GM23338 (cell line): Measurements from ENCODE around the gene ZGPAT. TPM values are rescaled to one million over a fixed set of nuclear protein-coding genes. Genes with fewer than 3 reads are reported as not detected.

ENCODE experiments used
- ATAC-seq: fragments of 200-7000 bp; cut with Tn5 transposase; 3 replicates; pipeline ENCODE4 v1.9.1; 2020
- DNase-seq: peaks from one replicate; pipeline ENCODE4 v3.0.0-alpha.2; 2015; ENCODE audit warnings: low spot score
- H2AFZ ChIP-seq: fragments of 200-600 bp; sonication (generic); 2 replicates; pipeline ENCODE4 v1.8.0; 2016; ENCODE audit warnings: antibody characterized with exemption, mild to moderate bottlenecking, moderate library complexity
- H3F3A ChIP-seq: fragments of 200-600 bp; sonication (generic); replicated peaks from 2 replicates; pipeline ENCODE4 v1.8.0; 2017; ENCODE audit warnings: antibody characterized with exemption, mixed run types, low read depth
- H3K27ac ChIP-seq: fragments of 200-600 bp; sonication (generic); 2 replicates; pipeline ENCODE4 v1.6.1; 2016; ENCODE audit warnings: low read depth
- H3K27me3 ChIP-seq: fragments of 200-600 bp; sonication (generic); 2 replicates; pipeline ENCODE4 v1.8.0; 2016; ENCODE audit warnings: mild to moderate bottlenecking, mixed run types, moderate library complexity; ENCODE audit not compliant: insufficient read depth
- H3K36me3 ChIP-seq: fragments of 200-600 bp; sonication (generic); 2 replicates; pipeline ENCODE4 v1.8.0; 2016; ENCODE audit warnings: mild to moderate bottlenecking; ENCODE audit not compliant: insufficient read depth
- H3K4me1 ChIP-seq: fragments of 200-600 bp; sonication (generic); 2 replicates; pipeline ENCODE4 v1.8.0; 2016; ENCODE audit warnings: mild to moderate bottlenecking, moderate library complexity; ENCODE audit not compliant: insufficient read depth
- H3K4me2 ChIP-seq: fragments of 200-600 bp; sonication (generic); 2 replicates; pipeline ENCODE4 v1.7.1; 2017; ENCODE audit warnings: mixed run types
- H3K4me3 ChIP-seq: fragments of 200-600 bp; sonication (generic); 2 replicates; pipeline ENCODE4 v1.6.1; 2016; ENCODE audit warnings: mixed run types
- H3K79me2 ChIP-seq: fragments of 200-600 bp; sonication (generic); replicated peaks from 2 replicates; pipeline ENCODE4 v1.8.0; 2017; ENCODE audit warnings: mild to moderate bottlenecking; ENCODE audit not compliant: insufficient read depth
- H3K9me2 ChIP-seq: fragments of 200-600 bp; sonication (generic); 2 replicates; pipeline ENCODE4 v1.8.0; 2017; ENCODE audit not compliant: insufficient read depth
- H4K20me1 ChIP-seq: fragments of 200-600 bp; sonication (generic); replicated peaks from 2 replicates; pipeline ENCODE4 v1.8.0; 2017; ENCODE audit warnings: mild to moderate bottlenecking; ENCODE audit not compliant: insufficient read depth
- H3K27ac Mint-ChIP-seq: 2 replicates; pipeline ENCODE4 v1.8.0; 2020; ENCODE audit warnings: inconsistent platforms, mild to moderate bottlenecking, moderate library complexity, mixed read lengths
- H3K27me3 Mint-ChIP-seq: 3 replicates; pipeline ENCODE4 v1.8.0; 2022; ENCODE audit warnings: low read depth, mild to moderate bottlenecking, moderate library complexity, mixed read lengths, inconsistent platforms; ENCODE audit not compliant: insufficient read depth, poor library complexity
- H3K36me3 Mint-ChIP-seq: 3 replicates; pipeline ENCODE4 v1.8.0; 2021; ENCODE audit warnings: low read depth, mild to moderate bottlenecking, inconsistent platforms, moderate library complexity, mixed read lengths
- H3K4me1 Mint-ChIP-seq: 3 replicates; pipeline ENCODE4 v1.8.0; 2020; ENCODE audit warnings: mild to moderate bottlenecking, inconsistent platforms, mixed read lengths
- H3K4me3 Mint-ChIP-seq: 3 replicates; pipeline ENCODE4 v1.8.0; 2021; ENCODE audit warnings: moderate library complexity, mild to moderate bottlenecking, inconsistent platforms, mixed read lengths
- H3K9me3 Mint-ChIP-seq: 3 replicates; pipeline ENCODE4 v1.8.0; 2020; ENCODE audit warnings: moderate library complexity, mild to moderate bottlenecking, inconsistent platforms, mixed read lengths
- CREB1 ChIP-seq: fragments of 250-450 bp; sonication (Bioruptor Pico); IDR thresholded peaks from 2 replicates; pipeline ENCODE4 v1.5.0; 2020; ENCODE audit warnings: low read depth, mild to moderate bottlenecking, moderate library complexity
- CTCF ChIP-seq, 2 experiments: fragments of 200-600 bp in 1 of 2; sonication (generic) in 1 of 2; conservative IDR thresholded peaks; 2 replicates each; pipeline versions ENCODE4 v1.5.1 to v1.6.1; 2016 to 2017; ENCODE audit warnings: antibody characterized with exemption in 2 of 2, low read depth in 2 of 2, mild to moderate bottlenecking in 2 of 2, moderate library complexity in 1 of 2
- EZH2 ChIP-seq: fragments of 200-600 bp; sonication (generic); IDR thresholded peaks from one replicate; pipeline ENCODE4 v1.8.0; 2017; ENCODE audit warnings: antibody characterized with exemption, mild to moderate bottlenecking, low read depth; ENCODE audit not compliant: unreplicated experiment
- JUNB ChIP-seq: IDR thresholded peaks from one replicate; pipeline ENCODE4 v1.6.1; 2016; ENCODE audit warnings: antibody characterized with exemption; ENCODE audit not compliant: unreplicated experiment
- POLR2AphosphoS5 ChIP-seq: IDR thresholded peaks from 2 replicates; pipeline ENCODE4 v1.6.1; 2016; ENCODE audit warnings: antibody characterized with exemption, low read depth
- REST ChIP-seq: IDR thresholded peaks from one replicate; pipeline ENCODE4 v1.6.1; 2018; ENCODE audit warnings: antibody characterized with exemption; ENCODE audit not compliant: unreplicated experiment
- ZNF114 ChIP-seq: fragments of 250-450 bp; sonication (Bioruptor Pico); IDR thresholded peaks from 2 replicates; pipeline ENCODE4 v1.5.0; 2020; ENCODE audit warnings: mild to moderate bottlenecking, moderate library complexity
- ZNF331 ChIP-seq: fragments of 250-450 bp; sonication (Bioruptor Pico); IDR thresholded peaks from 2 replicates; pipeline ENCODE4 v1.5.0; 2020; ENCODE audit warnings: low read depth, mild to moderate bottlenecking, moderate library complexity
- ZNF462 ChIP-seq: fragments of 250-450 bp; sonication (Bioruptor Pico); IDR thresholded peaks from 2 replicates; pipeline ENCODE4 v1.5.0; 2020; ENCODE audit warnings: mild to moderate bottlenecking, moderate library complexity
- polyA plus RNA-seq: library from polyadenylated mRNA; unstranded; fragments of >200 nt; fragmentation: Nextera tagmentation; extraction: Ambion mirVana; gene quantifications from 2 replicates; pipeline ENCODE4 v1.2.1, GENCODE V29; 2016
- total RNA-seq: library from RNA; depleted of rRNA; stranded (reverse); fragments of >200 nt; shearing (Covaris generic); gene quantifications from 2 replicates; pipeline ENCODE4 v1.2.3, GENCODE V29; 2014
- TF ChIP-seq, protein P1 (sequence below): IDR thresholded peaks from 2 replicates; pipeline ENCODE4 v1.6.1; 2016; ENCODE audit warnings: antibody characterized with exemption

ZGPAT gene
- total and polyA plus RNA-seq, 2 experiments from 2014 or later: 25.0 to 39.2 TPM

DNA sequence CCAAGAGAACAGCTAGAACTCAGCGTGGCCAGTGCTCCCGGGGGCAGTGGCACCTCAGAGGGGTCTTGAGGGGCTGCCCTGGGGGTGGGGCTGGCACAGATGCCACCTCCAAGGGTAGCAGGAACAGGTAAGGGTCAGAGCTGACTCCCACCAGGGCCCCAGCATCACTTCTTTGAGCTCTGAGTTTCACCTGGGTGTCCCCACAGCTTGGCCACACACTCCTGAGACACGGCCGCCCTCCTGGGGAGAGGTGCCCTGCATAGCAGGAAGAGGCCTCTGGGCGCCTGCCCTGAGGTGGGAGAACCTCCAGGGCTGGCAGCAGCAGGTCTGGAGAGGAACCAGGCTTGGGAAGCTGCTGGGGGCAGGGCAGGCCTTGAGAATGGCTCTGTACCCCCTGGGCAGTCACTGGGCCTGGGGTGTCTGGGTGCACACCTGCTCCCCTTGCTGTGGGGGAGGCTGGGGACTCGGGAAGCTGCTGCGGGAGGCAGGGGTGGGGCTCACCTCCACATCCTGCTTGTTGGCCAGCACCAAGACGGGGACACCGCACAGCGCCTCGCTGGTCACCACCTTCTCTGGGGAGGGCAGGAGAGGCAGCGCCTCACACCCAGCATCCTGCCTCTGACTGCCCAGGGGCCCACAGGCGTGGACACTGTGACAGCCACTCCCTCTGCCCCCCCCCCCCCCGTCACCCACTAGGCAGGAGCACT lies 6.4 kb upstream of the ZGPAT start (continued):
- TF ChIP-seq REST: no peak
- no peak for TF ChIP-seq EZH2
- TF ChIP-seq ZNF114 (CRISPR knock-in tag): no peak
- TF ChIP-seq JUNB: no peak

GRCh38 chr20:63702036-63702665 lies 5.7 kb upstream of the ZGPAT start:
- peaks cover 15% of the 10 kb centered on the region for H3K27me3 Mint-ChIP-seq
- H3K27ac ChIP-seq: no peak overlapping the region
- H3K9me2 ChIP-seq: no peaks in the 10 kb centered on the region
- H3K4me3 Mint-ChIP-seq: no peak overlapping the region
- H3K79me2 ChIP-seq: peaks cover 8% of the 10 kb centered on the region
- no peak for DNase-seq
- peaks cover 11% of the 10 kb centered on the region for H4K20me1 ChIP-seq
- no peak overlapping the region; the same call in 1 of the 2 replicates for H3K27ac Mint-ChIP-seq
- H3K9me3 Mint-ChIP-seq: no peaks in the 10 kb centered on the region
- peaks cover 9% of the 10 kb centered on the region; the same call in 1 of the 2 replicates for H3F3A ChIP-seq
- H3K4me3 ChIP-seq: no peak overlapping the region
- no peak overlapping the region for H3K4me2 ChIP-seq
- no peaks in the 10 kb centered on the region; the same call in 1 of the 2 replicates for H3K4me1 ChIP-seq
- H3K36me3 Mint-ChIP-seq: peaks cover 15% of the 10 kb centered on the region
- no peak overlapping the region for H2AFZ ChIP-seq
- H3K27me3 ChIP-seq: no peaks in the 10 kb centered on the region
- ATAC-seq: no peak
- no peaks in the 10 kb centered on the region for H3K36me3 ChIP-seq
- H3K4me1 Mint-ChIP-seq: peaks cover 8% of the 10 kb centered on the region
- no peak for TF ChIP-seq JUNB
- TF ChIP-seq CTCF (conservative IDR thresholded peaks at IDR 0.05; ENCODE audit: low read depth in 2 of 2): no peak
- no peak for TF ChIP-seq CREB1 (CRISPR knock-in tag)
- TF ChIP-seq ZNF331 (CRISPR knock-in tag): no peak
- TF ChIP-seq EZH2: no peak
- no peak for TF ChIP-seq ZNF114 (CRISPR knock-in tag)
- TF ChIP-seq POLR2AphosphoS5: no peak
- TF ChIP-seq ZNF462: no peak
- TF ChIP-seq, protein P1, sequence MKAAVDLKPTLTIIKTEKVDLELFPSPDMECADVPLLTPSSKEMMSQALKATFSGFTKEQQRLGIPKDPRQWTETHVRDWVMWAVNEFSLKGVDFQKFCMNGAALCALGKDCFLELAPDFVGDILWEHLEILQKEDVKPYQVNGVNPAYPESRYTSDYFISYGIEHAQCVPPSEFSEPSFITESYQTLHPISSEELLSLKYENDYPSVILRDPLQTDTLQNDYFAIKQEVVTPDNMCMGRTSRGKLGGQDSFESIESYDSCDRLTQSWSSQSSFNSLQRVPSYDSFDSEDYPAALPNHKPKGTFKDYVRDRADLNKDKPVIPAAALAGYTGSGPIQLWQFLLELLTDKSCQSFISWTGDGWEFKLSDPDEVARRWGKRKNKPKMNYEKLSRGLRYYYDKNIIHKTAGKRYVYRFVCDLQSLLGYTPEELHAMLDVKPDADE: no peak
